ENCODE measurements around the gene RRAGA.

GRCh38 chr9:19049917-19050636 lies 850 bp downstream of the RRAGA start:
- TF ChIP-seq CTCF (IDR thresholded peaks at IDR 0.05) (no peak), POLR2A (IDR thresholded peaks at IDR 0.05) (no peak)

Measured in vagina (tissue), 2 donors.